Measurements from ENCODE around the gene ZNF512B.
"Not testable (repeated sequence)": the region's sequence is repeated elsewhere in the genome, so short reads cannot be mapped to it uniquely, and the experiment has no call there.

The ZNF512B gene

DNA sequence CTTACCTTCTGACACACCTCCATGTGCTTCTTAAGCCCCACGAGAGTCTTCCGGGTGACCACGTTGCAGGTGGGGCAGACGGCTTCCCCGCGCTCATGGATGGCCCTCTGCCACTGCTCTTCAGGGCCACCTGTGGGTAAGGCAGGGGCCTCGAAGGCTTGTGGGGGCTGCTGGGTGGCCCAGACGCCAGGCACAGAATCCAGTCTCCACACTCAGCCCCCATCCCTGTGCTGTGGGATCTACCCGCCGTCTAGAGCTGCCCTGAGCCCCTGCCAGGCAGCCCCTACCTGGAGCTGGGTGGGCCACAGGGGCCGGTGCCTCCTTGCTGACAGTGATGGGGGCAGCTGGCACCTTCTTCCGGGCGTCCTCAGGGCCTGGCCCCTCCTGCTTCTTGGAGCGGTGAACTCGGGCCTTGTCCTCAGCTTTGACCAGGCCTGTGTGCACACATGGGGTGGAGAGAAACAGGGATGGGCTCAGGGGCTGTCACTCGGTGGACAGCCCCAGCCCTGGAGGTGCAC, 5.9 kb downstream of the ZNF512B start:
- no peak for DNase-seq (ENCODE audit: low spot score)

DNA sequence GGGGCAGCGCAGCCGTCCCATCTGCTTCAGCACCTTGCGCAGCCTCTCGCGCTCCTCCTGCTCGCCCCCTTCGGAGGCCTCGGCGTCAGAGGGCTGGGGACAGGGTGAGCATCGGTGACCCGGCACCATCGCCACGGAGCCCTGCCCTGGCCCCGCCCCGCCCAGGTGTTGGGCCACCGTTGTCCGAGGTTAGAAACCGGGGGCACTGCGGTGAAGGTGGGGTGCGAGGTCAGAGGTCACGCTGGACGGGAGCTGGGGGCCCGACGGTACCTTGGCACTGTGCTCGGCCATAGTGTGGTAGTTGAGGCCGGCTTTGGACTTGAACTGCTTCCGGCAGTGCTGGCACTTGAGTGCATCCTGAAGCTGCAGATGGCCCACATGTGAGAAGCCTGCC, 6.4 kb downstream of the ZNF512B start:
- DNase-seq (ENCODE audit: low spot score): no peak

- DNase-seq (ENCODE audit: low spot score): no peak
These were observed 7.0 kb downstream of the ZNF512B start for GRCh38 chr20:63962426-63963347.

- no peak for DNase-seq (ENCODE audit: low spot score)
These were observed 7.9 kb downstream of the ZNF512B start for GRCh38 chr20:63961664-63962425.

DNA sequence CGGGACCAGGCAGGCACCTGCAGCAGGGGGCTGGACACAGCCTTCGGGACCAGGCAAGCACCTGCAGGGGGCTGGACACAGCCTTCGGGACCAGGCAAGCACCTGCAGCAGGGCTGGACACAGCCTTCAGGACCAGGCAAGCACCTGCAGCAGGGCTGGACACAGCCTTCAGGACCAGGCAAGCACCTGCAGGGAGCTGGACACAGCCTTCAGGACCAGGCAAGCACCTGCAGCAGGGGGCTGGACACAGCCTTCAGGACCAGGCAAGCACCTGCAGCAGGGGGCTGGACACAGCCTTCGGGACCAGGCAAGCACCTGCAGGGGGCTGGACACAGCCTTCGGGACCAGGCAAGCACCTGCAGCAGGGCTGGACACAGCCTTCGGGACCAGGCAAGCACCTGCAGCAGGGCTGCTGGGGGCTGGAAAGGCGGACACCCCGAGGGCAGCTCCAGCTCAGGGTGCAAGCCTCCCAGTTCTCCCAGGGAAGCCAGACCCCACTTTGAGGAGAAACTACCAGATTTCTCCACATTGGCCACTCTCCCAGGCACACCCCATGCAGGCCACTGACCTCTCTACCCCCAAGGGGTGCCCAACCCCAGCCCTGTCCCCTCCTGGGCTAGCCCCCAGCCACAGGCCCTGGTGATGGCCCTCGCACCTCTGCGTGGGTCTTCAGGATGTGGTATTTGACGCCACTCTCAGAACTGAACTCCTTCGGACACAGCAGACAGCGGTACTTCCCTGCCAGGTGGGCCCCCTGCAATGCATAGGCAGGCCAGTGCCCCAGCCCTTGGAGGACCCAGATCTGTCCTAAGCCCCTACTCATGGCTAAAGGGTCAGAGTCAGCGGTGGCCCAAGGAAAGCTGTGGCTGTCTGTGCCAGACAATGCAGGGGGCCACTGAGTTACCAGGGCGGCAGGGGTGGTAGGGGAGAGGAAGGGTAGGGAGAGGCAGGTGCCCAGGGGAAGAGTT, 8.8 kb downstream of the ZNF512B start:
- not testable (repeated sequence) for DNase-seq (ENCODE audit: low spot score)

DNA sequence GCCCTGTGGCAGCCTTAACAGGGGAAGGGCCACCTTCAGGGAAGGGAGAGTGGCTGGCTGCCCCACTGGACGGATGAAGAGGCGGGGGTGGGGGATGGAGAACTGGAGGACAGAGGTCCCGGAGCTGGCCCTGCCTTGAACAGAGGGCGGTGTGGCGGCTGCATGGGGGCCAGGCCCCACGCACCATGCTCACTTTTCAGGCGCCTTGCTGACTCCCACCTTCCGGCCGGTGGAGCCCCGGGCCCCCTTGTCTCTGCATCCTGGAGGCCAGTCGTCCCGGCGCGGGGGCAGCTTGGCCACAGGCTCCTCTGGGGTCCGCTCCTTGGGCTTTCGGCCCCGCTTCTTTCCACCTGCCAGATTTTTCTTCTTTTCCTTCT, 10.0 kb downstream of the ZNF512B start:
- DNase-seq (ENCODE audit: low spot score): no peak

- no peak for DNase-seq (ENCODE audit: low spot score)
These were observed 10.6 kb downstream of the ZNF512B start for GRCh38 chr20:63958964-63959698.

DNA sequence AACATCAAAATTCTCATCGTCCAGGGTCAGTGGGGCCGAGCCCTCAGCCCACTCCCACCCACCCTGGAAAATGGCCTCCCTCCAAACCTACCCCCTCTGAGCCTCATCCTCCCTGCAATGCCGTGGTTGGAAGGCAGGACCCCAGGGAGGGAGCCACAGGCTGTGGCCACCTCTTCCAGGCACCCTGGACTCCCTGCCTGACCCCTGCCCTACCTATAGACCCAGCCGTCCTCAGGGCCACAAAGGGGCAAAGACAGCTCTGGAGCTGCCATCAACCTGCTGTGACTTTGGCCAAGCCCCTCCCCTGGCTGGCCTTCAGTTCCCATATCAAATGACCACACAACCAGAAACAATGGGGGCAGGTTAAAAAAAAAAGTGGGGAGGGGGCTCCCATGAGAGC, 11.3 kb downstream of the ZNF512B start:
- no peak for DNase-seq (ENCODE audit: low spot score)

DNA sequence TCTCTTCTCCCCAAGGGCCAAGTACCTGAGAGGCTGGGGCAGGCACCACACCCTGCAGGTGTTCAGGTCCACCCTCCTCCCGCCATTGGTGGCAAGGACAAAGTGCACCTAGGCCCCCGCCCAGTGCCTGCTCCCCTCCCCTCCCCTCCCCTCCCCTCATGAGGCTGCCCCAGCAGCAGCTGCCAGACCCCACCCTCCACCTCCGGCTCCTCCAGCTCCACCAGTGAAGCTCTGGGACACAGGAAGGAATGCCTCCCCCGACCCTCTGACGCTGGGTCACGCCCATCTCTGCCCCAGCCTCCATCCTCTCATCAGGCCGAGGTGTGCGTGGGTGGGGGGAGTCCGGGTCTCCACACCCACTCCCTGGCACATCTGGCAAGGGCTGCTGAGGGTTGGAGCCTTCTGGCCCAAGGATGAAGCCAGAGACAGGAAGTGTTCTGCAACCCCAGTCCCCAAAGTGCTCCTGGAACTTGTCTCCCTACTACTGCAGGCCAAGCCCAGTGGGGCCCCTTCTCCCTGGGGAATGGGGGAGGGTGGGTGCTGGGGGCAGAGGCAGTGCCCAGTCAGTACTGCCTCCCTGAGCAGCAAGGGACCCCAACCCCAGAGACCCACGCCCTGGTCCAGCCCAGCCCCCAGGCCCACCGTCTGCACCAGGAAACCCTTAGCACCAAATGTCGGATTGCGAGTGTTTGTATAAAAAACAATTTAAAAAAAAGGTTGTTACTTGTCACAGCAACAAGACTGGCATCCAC, 11.9 kb downstream of the ZNF512B start:
- no peak for DNase-seq (ENCODE audit: low spot score)

DNA sequence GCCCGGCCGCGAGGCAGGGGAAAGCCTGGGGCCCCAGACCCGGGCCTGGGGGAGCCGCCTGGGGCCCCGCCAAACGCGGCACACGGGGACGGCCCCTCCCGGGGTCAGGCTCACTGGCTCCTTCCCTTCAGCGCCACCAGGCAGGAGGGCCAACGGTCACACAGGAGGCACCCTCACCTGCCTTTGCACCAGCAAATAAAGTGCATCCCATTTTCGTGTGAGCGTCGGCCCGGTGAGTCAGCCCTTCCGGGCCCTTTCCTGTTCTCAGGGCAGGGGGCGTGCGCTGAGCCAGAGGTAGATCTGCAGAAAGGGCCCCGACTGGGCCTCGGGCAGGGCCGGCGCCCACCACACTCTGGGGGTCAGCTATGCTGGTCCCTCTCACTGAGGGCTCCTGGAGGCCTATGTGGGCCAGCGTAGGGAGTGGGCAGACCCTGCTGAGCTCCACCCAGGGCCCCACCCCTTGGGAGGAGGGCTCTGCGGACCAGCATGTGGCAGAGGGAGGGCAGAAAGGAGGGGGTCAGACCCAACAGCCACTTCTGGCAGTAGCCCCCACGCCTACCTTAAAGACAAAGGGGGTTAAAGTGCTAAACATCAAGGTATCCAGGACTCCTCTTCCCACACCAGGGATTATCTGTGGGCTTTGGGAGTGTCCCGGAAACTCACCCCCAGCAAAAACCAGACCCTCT, 12.6 kb downstream of the ZNF512B start:
- peak; percentile 77 for DNase-seq (ENCODE audit: low spot score)

- DNase-seq (ENCODE audit: low spot score): no peak
These were observed 13.1 kb downstream of the ZNF512B start for GRCh38 chr20:63956664-63957003.

- peak; percentile 90 for DNase-seq (ENCODE audit: low spot score)
These were observed 13.7 kb downstream of the ZNF512B start, which contains the start of gene UCKL1 for GRCh38 chr20:63955827-63956663. Gene UCKL1, minus strand, starts transcription at chr20:63956416. Its CDS starts 44 bp downstream, at chr20:63956372.

- peak; percentile 52 for DNase-seq (ENCODE audit: low spot score)
These were observed 14.4 kb downstream of the ZNF512B start for GRCh38 chr20:63955281-63955826.

DNA sequence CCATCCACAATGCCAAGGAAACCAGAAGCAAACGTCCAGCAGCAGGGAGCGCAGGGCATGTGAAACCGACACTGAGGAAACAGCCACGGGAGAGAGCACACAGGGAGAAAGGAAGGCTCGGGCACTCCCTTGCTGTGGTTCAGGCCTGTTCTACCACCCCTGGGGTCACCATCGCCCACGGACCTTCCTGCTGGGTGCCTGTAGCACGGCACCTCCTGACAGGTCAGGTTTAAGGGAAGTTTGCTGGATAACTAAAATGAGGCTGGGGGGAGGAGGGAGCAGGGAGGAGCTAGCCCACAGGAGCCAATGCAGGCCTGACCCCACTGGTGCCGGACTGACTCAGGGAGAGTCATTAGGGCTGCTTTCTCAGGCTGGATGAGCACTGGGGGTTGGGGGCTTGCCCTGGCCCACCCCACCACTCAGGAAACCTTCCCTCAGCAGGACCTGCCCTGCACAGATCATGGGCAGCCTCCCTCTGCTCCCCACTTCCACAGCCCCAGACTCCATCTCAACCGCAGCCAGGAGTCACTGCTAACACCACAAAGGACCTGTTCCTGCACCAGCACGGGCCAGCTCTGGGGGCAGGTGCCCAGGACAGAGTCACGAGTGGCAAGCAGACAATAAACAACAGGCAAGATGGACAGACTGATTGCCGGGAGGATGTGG, 15.8 kb downstream of the ZNF512B start:
- no peak for DNase-seq (ENCODE audit: low spot score)

DNA sequence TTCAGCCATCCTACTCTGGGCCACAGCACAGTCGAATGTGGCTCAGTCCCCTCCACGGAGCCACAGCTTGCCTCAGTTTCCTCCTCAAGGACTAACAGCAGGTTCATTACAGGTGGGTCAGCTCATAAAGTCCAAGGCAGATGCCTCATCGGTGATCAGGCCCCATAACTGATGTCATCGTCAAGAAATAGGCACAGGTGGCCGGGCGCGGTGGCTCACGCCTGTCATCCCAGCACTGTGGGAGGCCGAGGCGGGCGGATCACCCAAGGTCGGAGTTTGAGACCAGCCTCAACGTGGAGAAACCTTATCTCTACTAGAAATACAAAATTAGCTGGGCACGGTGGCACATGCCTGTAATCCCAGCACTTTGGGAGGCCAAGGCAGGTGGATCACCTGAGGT, 17.0 kb downstream of the ZNF512B start:
- no peak for DNase-seq (ENCODE audit: low spot score)

- DNase-seq (ENCODE audit: low spot score): no peak
These were observed 17.6 kb downstream of the ZNF512B start for GRCh38 chr20:63952210-63952535.

DNA sequence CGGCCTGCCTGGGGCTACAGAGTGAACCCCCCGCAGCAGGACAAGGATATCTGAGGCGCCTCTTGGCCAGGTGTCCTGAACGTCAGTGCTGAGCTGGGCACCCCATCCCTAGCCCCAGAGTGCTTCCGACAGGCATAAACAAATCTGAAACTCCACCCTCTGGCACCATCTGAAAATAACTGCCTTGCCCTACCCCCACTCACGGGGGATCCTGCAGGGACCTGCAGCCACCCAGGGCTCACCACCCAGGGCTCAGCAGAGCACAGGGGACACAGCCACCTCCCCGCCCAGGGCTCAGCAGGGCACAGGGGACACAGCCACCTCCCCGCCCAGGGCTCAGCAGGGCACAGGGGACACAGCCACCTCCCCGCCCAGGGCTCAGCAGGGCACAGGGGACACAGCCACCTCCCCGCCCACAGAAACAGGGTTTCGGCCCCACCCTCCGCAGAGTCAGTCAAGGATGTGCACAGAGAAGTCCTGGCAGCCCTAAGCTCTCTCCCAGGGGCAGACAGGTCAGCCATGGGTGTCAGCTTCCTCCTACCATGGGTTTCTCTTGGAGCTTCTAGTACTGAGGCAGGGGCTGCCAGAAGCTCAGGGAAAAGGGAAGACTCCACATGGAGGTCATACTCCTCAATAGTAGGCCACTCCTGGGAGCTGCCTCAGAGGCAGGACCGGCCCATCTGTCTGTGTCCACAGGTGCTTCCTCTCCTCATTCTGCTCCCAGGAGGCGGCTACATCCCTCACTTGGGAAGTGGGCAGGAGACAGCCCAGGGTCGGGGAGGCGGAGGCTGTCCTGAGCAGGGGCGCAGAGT, 18.1 kb downstream of the ZNF512B start:
- DNase-seq (ENCODE audit: low spot score): no peak

All from Ammon's horn (tissue), 1 donor.